Caco-2 (cell line): ENCODE results near the gene PSKH1. TPM values are rescaled to one million over a fixed set of nuclear protein-coding genes. Genes with fewer than 3 reads are reported as not detected.

Experiments
- BruUV-seq: library from RNA; stranded (reverse); fragments of 400-500 nt; replicated peaks from 2 replicates; lab custom pipeline; 2021; lab: Mats Ljungman, UMichigan
- CTCF ChIA-PET: fragments of 300-600 bp; sonication (Branson Sonifier 250); formaldehyde crosslinking; loops from one replicate; lab custom pipeline; 2022; ENCODE audit warnings: antibody characterized with exemption; lab: Charles Lee
- POLR2A ChIA-PET: fragments of 300-600 bp; sonication (Branson Sonifier 250); formaldehyde crosslinking; loops from one replicate; lab custom pipeline; 2022; ENCODE audit warnings: antibody characterized with exemption; lab: Charles Lee
- DNase-seq, 2 experiments: peaks; one replicate each; pipeline versions ENCODE4 v3.0.0 to v3.0.0-alpha.2; 2020 to 2022
- H3K27me3 ChIP-seq: replicated peaks from 2 replicates; pipeline ENCODE4 v1.6.0; 2011; ENCODE audit warnings: low read length; ENCODE audit not compliant: control insufficient read depth, insufficient read depth
- H3K36me3 ChIP-seq: 2 replicates; pipeline ENCODE4 v1.5.1; 2011; ENCODE audit warnings: low read length; ENCODE audit not compliant: control insufficient read depth, insufficient read depth
- H3K4me1 ChIP-seq: fragments of 250-450 bp; sonication (Bioruptor Pico); 2 replicates; pipeline ENCODE4 v1.5.1; 2020; ENCODE audit warnings: mild to moderate bottlenecking
- H3K4me3 ChIP-seq: 2 replicates; pipeline ENCODE4 v1.5.1; 2011; ENCODE audit warnings: low read depth, mild to moderate bottlenecking, control low read depth, low read length
- H3K9me3 ChIP-seq: fragments of 250-450 bp; sonication (Bioruptor Pico); 2 replicates; pipeline ENCODE4 v1.5.1; 2020; ENCODE audit warnings: mild to moderate bottlenecking, moderate library complexity
- H3K27ac Mint-ChIP-seq: one replicate; pipeline ENCODE4 v1.8.0; 2022; ENCODE audit warnings: mixed read lengths; ENCODE audit not compliant: unreplicated experiment
- H3K27me3 Mint-ChIP-seq: one replicate; pipeline ENCODE4 v1.8.0; 2022; ENCODE audit warnings: mixed read lengths; ENCODE audit not compliant: insufficient read depth, unreplicated experiment
- H3K36me3 Mint-ChIP-seq: one replicate; pipeline ENCODE4 v1.8.0; 2022; ENCODE audit warnings: mild to moderate bottlenecking, mixed read lengths; ENCODE audit not compliant: insufficient read depth, unreplicated experiment
- H3K4me1 Mint-ChIP-seq: one replicate; pipeline ENCODE4 v1.8.0; 2022; ENCODE audit warnings: low read depth, mixed read lengths; ENCODE audit not compliant: unreplicated experiment
- H3K4me3 Mint-ChIP-seq: one replicate; pipeline ENCODE4 v1.8.0; 2022; ENCODE audit warnings: mild to moderate bottlenecking, moderate library complexity, mixed read lengths; ENCODE audit not compliant: unreplicated experiment
- H3K9me3 Mint-ChIP-seq: one replicate; pipeline ENCODE4 v1.8.0; 2022; ENCODE audit warnings: mixed read lengths; ENCODE audit not compliant: unreplicated experiment
- intact Hi-C: fragments of 100-400 bp; cut with micrococcal nuclease; formaldehyde crosslinking; loops from one replicate; pipeline ENCODE4 v1.10.0; 2022; ENCODE audit not compliant: unreplicated experiment
- total RNA-seq: library from RNA; stranded (reverse); gene quantifications from 2 replicates; pipeline ENCODE4 v1.2.3, GENCODE V29; 2022
- TF ChIP-seq, protein P1 (sequence below), 2 experiments: fragments of 200-600 bp in 1 of 2; IDR thresholded peaks; 1 replicate in 1 of 2; 2 replicates in 1 of 2; pipeline versions ENCODE4 v1.5.1 to v1.8.0; 2011 to 2022; ENCODE audit warnings: antibody characterized with exemption in 1 of 2, control low read depth in 1 of 2, inconsistent platforms in 1 of 2, low read depth in 1 of 2, low read length in 1 of 2, mild to moderate bottlenecking in 1 of 2, moderate library complexity in 1 of 2; ENCODE audit not compliant: insufficient read depth in 1 of 2, severe bottlenecking in 1 of 2, unreplicated experiment in 1 of 2

PSKH1 gene
- total RNA-seq, 1 experiment from 2014 or later, result 41.3 TPM

DNA sequence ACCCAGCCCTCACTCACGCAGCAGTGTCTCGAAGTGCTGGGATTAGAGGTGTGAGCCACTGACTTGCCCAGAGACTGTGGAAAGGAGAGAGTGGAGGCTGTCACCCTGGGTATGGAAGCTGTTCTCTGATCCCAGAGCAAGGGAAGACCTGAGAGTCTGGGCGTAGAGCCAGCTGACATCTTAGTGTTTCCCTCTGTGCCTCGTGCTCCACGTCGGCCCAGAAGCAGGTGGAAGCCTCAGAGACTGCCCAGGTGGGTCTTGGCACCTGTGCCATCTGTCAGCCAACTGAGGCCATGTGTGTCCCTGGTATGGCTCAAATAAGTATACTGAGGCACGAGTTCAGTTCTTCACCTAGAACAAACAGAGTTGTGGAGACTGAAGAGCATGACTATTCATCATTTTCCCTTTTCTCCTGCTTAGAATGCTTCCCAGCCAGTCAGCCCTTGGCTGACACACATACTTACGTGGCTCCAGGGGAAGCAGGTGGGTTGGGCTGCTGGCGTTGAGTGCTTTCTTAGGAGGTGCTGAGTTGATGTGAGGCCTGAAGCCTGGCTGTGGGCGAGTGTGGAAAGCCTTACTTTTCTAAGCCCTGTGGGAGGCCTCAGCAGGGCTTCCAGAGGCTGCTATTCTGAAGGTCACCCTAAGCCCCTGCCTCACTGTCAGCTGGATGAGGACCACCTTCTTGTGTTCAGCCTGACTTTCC, 30.5 kb downstream of the PSKH1 start:
- H3K4me3 Mint-ChIP-seq, result no peak overlapping the region
- Histone ChIP-seq H3K36me3 (peaks cover 8% of the 10 kb centered on the region), H3K27me3 (no peaks in the 10 kb centered on the region), H3K4me3 (no peak overlapping the region), H3K9me3 (no peaks in the 10 kb centered on the region), H3K4me1 (no peaks in the 10 kb centered on the region)
- H3K9me3 Mint-ChIP-seq, result no peaks in the 10 kb centered on the region
- intact Hi-C loops, result no loop called here
- POLR2A ChIA-PET, result no interaction called here
- no peaks in the 10 kb centered on the region for H3K4me1 Mint-ChIP-seq
- H3K36me3 Mint-ChIP-seq, result peaks cover 10% of the 10 kb centered on the region
- H3K27me3 Mint-ChIP-seq, result no peaks in the 10 kb centered on the region
- H3K27ac Mint-ChIP-seq, result no peak overlapping the region
- CTCF ChIA-PET, result interaction anchor here (0.5 to 1.1 kb wide), 3 partner anchors 40 to 245 kb away, joined by 3 read pairs; partner anchors contain the start of genes RANBP10 and TSNAXIP1
- no TSS peak for BruUV-seq
- DNase-seq, result no peak
- TF ChIP-seq, protein P1, sequence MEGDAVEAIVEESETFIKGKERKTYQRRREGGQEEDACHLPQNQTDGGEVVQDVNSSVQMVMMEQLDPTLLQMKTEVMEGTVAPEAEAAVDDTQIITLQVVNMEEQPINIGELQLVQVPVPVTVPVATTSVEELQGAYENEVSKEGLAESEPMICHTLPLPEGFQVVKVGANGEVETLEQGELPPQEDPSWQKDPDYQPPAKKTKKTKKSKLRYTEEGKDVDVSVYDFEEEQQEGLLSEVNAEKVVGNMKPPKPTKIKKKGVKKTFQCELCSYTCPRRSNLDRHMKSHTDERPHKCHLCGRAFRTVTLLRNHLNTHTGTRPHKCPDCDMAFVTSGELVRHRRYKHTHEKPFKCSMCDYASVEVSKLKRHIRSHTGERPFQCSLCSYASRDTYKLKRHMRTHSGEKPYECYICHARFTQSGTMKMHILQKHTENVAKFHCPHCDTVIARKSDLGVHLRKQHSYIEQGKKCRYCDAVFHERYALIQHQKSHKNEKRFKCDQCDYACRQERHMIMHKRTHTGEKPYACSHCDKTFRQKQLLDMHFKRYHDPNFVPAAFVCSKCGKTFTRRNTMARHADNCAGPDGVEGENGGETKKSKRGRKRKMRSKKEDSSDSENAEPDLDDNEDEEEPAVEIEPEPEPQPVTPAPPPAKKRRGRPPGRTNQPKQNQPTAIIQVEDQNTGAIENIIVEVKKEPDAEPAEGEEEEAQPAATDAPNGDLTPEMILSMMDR (IDR thresholded peaks at IDR 0.05; ENCODE audit: insufficient read depth in 1 of 2, low read depth in 1 of 2, low read length in 1 of 2, severe bottlenecking in 1 of 2, unreplicated experiment in 1 of 2), result no peak

DNA sequence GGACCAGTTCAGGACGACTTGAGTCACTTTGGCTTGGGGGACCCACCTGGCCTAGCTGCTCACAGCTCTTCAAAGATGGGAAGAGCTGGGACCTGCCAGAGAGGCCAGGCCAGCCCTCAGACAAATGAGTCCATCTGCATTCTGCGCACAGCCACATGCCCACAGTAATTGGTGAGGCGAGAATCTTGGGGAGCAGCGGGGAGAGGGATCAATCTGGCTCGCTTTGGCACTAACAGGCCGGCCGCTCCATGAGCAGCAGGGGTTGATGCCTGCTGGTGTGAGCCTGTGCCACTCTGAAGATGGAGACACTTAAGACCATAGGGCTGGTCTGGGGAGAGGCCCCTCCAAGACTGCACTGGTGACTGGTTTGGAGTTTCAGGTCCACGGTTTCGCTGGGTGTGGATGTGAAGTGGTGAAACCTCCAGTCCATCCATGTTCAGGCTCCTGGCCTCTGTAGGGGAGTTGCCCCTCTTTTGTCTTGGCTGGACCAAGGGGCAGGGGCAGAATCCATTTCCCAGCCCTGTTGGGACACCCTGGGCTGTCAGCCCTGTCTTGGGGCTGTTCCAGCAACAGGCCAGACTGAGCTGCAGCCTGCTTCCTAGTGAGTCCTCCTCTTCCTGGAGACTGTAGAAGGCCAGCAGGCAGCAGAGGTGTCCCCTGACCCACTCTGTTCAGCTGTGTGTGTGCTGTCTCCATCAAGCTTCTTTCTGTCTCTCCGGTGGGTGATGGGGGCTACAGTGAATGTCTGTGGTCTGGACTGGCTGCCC, 31.3 kb downstream of the PSKH1 start:
- no peaks in the 10 kb centered on the region for H3K4me1 ChIP-seq
- CTCF ChIA-PET, result interaction anchor here (0.6 to 1.1 kb wide), 2 partner anchors 75 to 118 kb away, joined by 3 read pairs; partner anchors contain the start of genes RANBP10 and TSNAXIP1
- intact Hi-C loops, result no loop called here

More for the DNA sequence above, 31.3 kb downstream of the PSKH1 start:
- Mint-ChIP-seq H3K9me3 (no peaks in the 10 kb centered on the region), H3K27me3 (no peaks in the 10 kb centered on the region), H3K4me1 (no peaks in the 10 kb centered on the region), H3K4me3 (no peak overlapping the region), H3K36me3 (peaks cover 13% of the 10 kb centered on the region), H3K27ac (no peak overlapping the region)
- no peak overlapping the region for H3K4me3 ChIP-seq
- POLR2A ChIA-PET, result no interaction called here
- no TSS peak for BruUV-seq
- no peaks in the 10 kb centered on the region for H3K9me3 ChIP-seq
- DNase-seq, result no peak
- H3K27me3 ChIP-seq, result no peaks in the 10 kb centered on the region
- peaks cover 15% of the 10 kb centered on the region for H3K36me3 ChIP-seq
- TF ChIP-seq, protein P1 (IDR thresholded peaks at IDR 0.05; ENCODE audit: insufficient read depth in 1 of 2, low read depth in 1 of 2, low read length in 1 of 2, severe bottlenecking in 1 of 2, unreplicated experiment in 1 of 2), result no peak
